ENCODE data around the gene GPR61.

GPR61 gene

DNA sequence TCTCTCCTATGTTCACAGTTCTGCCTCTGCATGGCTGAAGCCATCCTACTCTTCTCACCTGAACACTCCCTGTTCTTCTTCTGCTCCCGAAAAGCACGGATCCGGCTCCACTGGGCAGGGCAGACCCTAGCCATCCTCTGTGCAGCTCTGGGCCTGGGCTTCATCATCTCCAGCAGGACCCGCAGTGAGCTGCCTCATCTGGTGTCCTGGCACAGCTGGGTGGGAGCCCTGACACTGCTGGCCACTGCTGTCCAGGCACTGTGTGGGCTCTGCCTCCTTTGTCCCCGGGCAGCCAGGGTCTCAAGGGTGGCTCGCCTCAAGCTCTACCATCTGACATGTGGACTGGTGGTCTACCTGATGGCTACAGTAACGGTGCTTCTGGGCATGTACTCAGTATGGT, 43.9 kb upstream of the GPR61 start (continued):
- TF ChIP-seq, protein P1, sequence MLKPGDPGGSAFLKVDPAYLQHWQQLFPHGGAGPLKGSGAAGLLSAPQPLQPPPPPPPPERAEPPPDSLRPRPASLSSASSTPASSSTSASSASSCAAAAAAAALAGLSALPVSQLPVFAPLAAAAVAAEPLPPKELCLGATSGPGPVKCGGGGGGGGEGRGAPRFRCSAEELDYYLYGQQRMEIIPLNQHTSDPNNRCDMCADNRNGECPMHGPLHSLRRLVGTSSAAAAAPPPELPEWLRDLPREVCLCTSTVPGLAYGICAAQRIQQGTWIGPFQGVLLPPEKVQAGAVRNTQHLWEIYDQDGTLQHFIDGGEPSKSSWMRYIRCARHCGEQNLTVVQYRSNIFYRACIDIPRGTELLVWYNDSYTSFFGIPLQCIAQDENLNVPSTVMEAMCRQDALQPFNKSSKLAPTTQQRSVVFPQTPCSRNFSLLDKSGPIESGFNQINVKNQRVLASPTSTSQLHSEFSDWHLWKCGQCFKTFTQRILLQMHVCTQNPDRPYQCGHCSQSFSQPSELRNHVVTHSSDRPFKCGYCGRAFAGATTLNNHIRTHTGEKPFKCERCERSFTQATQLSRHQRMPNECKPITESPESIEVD (tag by site-specific recombination; IDR thresholded peaks at IDR 0.05): no peak
- TF ChIP-seq ZSCAN30 (tag by site-specific recombination; IDR thresholded peaks at IDR 0.05): no peak
- no peak for TF ChIP-seq ZNF571 (tag by site-specific recombination; IDR thresholded peaks at IDR 0.05)

DNA sequence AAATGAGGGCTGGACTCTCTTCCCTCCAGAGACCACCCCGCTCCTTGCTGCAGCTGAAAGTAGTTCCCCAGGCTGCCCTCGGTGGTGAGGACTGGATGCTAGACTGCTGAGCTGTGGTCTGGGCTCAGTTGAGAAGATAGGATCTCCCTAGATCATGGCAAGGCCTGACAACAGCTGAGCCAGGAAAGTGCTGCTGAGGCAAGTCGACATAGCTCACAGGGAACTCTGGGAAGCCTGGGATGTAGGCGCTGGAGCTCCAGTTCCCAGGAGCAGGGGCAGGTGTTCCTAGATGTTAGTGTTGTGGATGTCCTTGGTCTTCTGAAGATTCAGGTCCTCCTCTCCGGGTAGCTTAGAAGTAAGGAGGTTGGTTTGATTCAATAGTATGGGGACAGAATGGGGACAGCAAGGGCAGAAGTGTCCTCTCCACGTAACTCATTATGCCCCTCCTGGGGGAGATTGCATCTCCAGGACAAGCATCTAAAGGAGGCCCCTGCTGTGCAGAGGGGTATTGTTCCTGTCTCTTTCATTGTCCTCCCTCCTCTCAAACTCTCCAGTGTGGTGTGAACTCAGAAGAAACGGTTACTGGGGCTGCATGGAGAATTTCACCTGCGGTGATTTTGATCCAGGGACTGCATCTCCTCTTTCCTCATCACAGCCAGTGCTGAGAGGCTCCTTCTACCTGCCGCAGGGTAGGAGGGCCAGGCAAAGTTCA, 42.1 kb upstream of the GPR61 start:
- TF ChIP-seq ZNF223 (tag by site-specific recombination; IDR thresholded peaks at IDR 0.05) (no peak), ZNF707 (tag by site-specific recombination; IDR thresholded peaks at IDR 0.05) (no peak), ZEB2 (tag by site-specific recombination; IDR thresholded peaks at IDR 0.05) (no peak), ZNF214 (tag by site-specific recombination; IDR thresholded peaks at IDR 0.05; ENCODE audit: borderline replicate concordance) (no peak), ZNF239 (tag by site-specific recombination; IDR thresholded peaks at IDR 0.05) (no peak), HOXC10 (CRISPR knock-in tag; IDR thresholded peaks at IDR 0.05) (no peak), ZNF768 (tag by site-specific recombination; IDR thresholded peaks at IDR 0.05) (no peak)
- TF ChIP-seq, protein P2, sequence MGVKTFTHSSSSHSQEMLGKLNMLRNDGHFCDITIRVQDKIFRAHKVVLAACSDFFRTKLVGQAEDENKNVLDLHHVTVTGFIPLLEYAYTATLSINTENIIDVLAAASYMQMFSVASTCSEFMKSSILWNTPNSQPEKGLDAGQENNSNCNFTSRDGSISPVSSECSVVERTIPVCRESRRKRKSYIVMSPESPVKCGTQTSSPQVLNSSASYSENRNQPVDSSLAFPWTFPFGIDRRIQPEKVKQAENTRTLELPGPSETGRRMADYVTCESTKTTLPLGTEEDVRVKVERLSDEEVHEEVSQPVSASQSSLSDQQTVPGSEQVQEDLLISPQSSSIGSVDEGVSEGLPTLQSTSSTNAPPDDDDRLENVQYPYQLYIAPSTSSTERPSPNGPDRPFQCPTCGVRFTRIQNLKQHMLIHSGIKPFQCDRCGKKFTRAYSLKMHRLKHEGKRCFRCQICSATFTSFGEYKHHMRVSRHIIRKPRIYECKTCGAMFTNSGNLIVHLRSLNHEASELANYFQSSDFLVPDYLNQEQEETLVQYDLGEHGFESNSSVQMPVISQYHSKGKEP (tag by site-specific recombination; IDR thresholded peaks at IDR 0.05): no peak
- TF ChIP-seq, protein P3, sequence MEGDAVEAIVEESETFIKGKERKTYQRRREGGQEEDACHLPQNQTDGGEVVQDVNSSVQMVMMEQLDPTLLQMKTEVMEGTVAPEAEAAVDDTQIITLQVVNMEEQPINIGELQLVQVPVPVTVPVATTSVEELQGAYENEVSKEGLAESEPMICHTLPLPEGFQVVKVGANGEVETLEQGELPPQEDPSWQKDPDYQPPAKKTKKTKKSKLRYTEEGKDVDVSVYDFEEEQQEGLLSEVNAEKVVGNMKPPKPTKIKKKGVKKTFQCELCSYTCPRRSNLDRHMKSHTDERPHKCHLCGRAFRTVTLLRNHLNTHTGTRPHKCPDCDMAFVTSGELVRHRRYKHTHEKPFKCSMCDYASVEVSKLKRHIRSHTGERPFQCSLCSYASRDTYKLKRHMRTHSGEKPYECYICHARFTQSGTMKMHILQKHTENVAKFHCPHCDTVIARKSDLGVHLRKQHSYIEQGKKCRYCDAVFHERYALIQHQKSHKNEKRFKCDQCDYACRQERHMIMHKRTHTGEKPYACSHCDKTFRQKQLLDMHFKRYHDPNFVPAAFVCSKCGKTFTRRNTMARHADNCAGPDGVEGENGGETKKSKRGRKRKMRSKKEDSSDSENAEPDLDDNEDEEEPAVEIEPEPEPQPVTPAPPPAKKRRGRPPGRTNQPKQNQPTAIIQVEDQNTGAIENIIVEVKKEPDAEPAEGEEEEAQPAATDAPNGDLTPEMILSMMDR (tag by site-specific recombination; IDR thresholded peaks at IDR 0.05): no peak
- TF ChIP-seq, protein P4, sequence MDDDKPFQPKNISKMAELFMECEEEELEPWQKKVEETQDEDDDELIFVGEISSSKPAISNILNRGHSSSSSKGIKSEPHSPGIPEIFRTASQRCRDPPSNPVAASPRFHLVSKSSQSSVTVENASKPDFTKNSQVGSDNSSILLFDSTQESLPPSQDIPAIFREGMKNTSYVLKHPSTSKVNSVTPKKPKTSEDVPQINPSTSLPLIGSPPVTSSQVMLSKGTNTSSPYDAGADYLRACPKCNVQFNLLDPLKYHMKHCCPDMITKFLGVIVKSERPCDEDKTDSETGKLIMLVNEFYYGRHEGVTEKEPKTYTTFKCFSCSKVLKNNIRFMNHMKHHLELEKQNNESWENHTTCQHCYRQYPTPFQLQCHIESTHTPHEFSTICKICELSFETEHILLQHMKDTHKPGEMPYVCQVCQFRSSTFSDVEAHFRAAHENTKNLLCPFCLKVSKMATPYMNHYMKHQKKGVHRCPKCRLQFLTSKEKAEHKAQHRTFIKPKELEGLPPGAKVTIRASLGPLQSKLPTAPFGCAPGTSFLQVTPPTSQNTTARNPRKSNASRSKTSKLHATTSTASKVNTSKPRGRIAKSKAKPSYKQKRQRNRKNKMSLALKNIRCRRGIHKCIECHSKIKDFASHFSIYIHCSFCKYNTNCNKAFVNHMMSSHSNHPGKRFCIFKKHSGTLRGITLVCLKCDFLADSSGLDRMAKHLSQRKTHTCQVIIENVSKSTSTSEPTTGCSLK (tag by site-specific recombination; IDR thresholded peaks at IDR 0.05): no peak
- TF ChIP-seq, protein P5, sequence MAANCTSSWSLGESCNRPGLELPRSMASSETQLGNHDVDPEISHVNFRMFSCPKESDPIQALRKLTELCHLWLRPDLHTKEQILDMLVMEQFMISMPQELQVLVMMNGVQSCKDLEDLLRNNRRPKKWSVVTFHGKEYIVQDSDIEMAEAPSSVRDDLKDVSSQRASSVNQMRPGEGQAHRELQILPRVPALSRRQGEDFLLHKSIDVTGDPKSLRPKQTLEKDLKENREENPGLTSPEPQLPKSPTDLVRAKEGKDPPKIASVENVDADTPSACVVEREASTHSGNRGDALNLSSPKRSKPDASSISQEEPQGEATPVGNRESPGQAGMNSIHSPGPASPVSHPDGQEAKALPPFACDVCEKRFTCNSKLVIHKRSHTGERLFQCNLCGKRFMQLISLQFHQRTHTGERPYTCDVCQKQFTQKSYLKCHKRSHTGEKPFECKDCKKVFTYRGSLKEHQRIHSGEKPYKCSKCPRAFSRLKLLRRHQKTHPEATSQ (tag by site-specific recombination; IDR thresholded peaks at IDR 0.05): no peak
- ChIA-PET CTCF (interaction anchor here (0.7 to 36.3 kb wide), 7 partner anchors 9 to 127 kb away, joined by 3 to 1152 read pairs (median 7); partner anchors contain the start of genes AMIGO1, ATXN7L2 and GPR61), POLR2A (interaction anchor here (0.9 to 1.3 kb wide), 4 partner anchors 12 to 51 kb away, joined by 3 to 5 read pairs (median 4); partner anchors contain the start of genes AMIGO1, ATXN7L2 and GNAI3)
- Histone ChIP-seq H3K36me3 (ENCODE audit: control insufficient read depth in 2 of 2, insufficient read depth in 1 of 2, low read length in 2 of 2) (peaks cover 0 to 56% of the 10 kb centered on the region in 2 experiments; a peak in 1 of 3 replicates), H3K4me3 (ENCODE audit: low read depth, low read length) (no peak overlapping the region), H3K4me1 (ENCODE audit: control insufficient read depth, insufficient read depth, low read length) (no peaks in the 10 kb centered on the region), H3K27ac (ENCODE audit: extremely low read depth, low read depth, low read length) (no peak overlapping the region), H3K9me3 (ENCODE audit: control insufficient read depth, insufficient read depth, low read depth, low read length) (no peaks in the 10 kb centered on the region)
